H9 (cell line): ENCODE data around the gene BSN. TPM values are rescaled to one million over a fixed set of nuclear protein-coding genes. Genes with fewer than 3 reads are reported as not detected.
"Not testable (repeated sequence)": the region's sequence is repeated elsewhere in the genome, so short reads cannot be mapped to it uniquely, and the experiment has no call there.

Source experiments
- DNase-seq: peaks from one replicate; pipeline ENCODE4 v3.0.0-alpha.2; 2017
- H2AFZ ChIP-seq: one replicate; pipeline ENCODE4 v1.6.1; 2013; ENCODE audit warnings: mild to moderate bottlenecking, low read length, control low read depth, moderate library complexity
- H2AK5ac ChIP-seq: 2 replicates; pipeline ENCODE4 v1.6.1; 2013; ENCODE audit warnings: low read length, control low read depth, mixed read lengths; ENCODE audit not compliant: insufficient read length
- H2BK120ac ChIP-seq: one replicate; pipeline ENCODE4 v1.6.1; 2013; ENCODE audit warnings: low read depth, mild to moderate bottlenecking, low read length, control low read depth, inconsistent platforms; ENCODE audit not compliant: poor library complexity, severe bottlenecking
- H2BK12ac ChIP-seq: 2 replicates; pipeline ENCODE4 v1.6.1; 2013; ENCODE audit warnings: low read length, control low read depth, mixed read lengths, low read depth; ENCODE audit not compliant: insufficient read length
- H2BK15ac ChIP-seq: 2 replicates; pipeline ENCODE4 v1.6.1; 2013; ENCODE audit warnings: low read depth, low read length, control low read depth
- H2BK20ac ChIP-seq: one replicate; pipeline ENCODE4 v1.6.1; 2013; ENCODE audit warnings: low read depth, mild to moderate bottlenecking, low read length, control low read depth, inconsistent platforms; ENCODE audit not compliant: poor library complexity, severe bottlenecking
- H2BK5ac ChIP-seq: 2 replicates; pipeline ENCODE4 v1.6.1; 2013; ENCODE audit warnings: low read length, control low read depth, mixed read lengths; ENCODE audit not compliant: insufficient read length
- H3K14ac ChIP-seq: 2 replicates; pipeline ENCODE4 v1.6.1; 2013; ENCODE audit warnings: low read length, control low read depth; ENCODE audit not compliant: insufficient read depth
- H3K18ac ChIP-seq: 2 replicates; pipeline ENCODE4 v1.6.1; 2013; ENCODE audit warnings: low read depth, mild to moderate bottlenecking, mixed read lengths, low read length, control low read depth; ENCODE audit not compliant: insufficient read length
- H3K23ac ChIP-seq: 2 replicates; pipeline ENCODE4 v1.6.1; 2013; ENCODE audit warnings: low read length, control low read depth, mixed read lengths, low read depth; ENCODE audit not compliant: insufficient read length
- H3K23me2 ChIP-seq: 2 replicates; pipeline ENCODE4 v1.6.1; 2013; ENCODE audit warnings: low read depth, mild to moderate bottlenecking, mixed read lengths, low read length, control low read depth; ENCODE audit not compliant: insufficient read length, poor library complexity, severe bottlenecking
- H3K27ac ChIP-seq: 2 replicates; pipeline ENCODE4 v1.5.1; 2013; ENCODE audit warnings: low read length, control low read depth, mixed read lengths, low read depth; ENCODE audit not compliant: insufficient read length
- H3K27me3 ChIP-seq: 2 replicates; pipeline ENCODE4 v1.6.1; 2013; ENCODE audit warnings: low read length, control low read depth, inconsistent platforms; ENCODE audit not compliant: insufficient read depth
- H3K4ac ChIP-seq: 2 replicates; pipeline ENCODE4 v1.6.1; 2013; ENCODE audit warnings: low read depth, mild to moderate bottlenecking, control low read depth, inconsistent platforms, low read length, moderate library complexity
- H3K4me1 ChIP-seq: 2 replicates; pipeline ENCODE4 v1.6.1; 2013; ENCODE audit warnings: low read length, control low read depth, inconsistent platforms; ENCODE audit not compliant: insufficient read depth
- H3K4me2 ChIP-seq: 2 replicates; pipeline ENCODE4 v1.6.1; 2013; ENCODE audit warnings: low read length, control low read depth, mixed read lengths; ENCODE audit not compliant: insufficient read length, insufficient read depth
- H3K56ac ChIP-seq: 2 replicates; pipeline ENCODE4 v1.6.1; 2013; ENCODE audit warnings: low read depth, mild to moderate bottlenecking, mixed read lengths, low read length, control low read depth; ENCODE audit not compliant: insufficient read length
- H3K79me1 ChIP-seq: 2 replicates; pipeline ENCODE4 v1.6.1; 2013; ENCODE audit warnings: low read depth, mild to moderate bottlenecking, moderate library complexity, low read length, control low read depth, inconsistent platforms; ENCODE audit not compliant: insufficient read depth, poor library complexity, severe bottlenecking
- H3K79me2 ChIP-seq: 2 replicates; pipeline ENCODE4 v1.6.1; 2013; ENCODE audit warnings: low read length, control low read depth, inconsistent platforms; ENCODE audit not compliant: insufficient read depth
- H3K9ac ChIP-seq: 2 replicates; pipeline ENCODE4 v1.6.1; 2013; ENCODE audit warnings: low read length, control low read depth, mixed read lengths; ENCODE audit not compliant: insufficient read length; ENCODE audit errors: extremely low read depth
- H3K9me3 ChIP-seq: one replicate; pipeline ENCODE4 v1.6.1; 2013; ENCODE audit warnings: low read depth, low read length, inconsistent platforms; ENCODE audit not compliant: control insufficient read depth
- H3T11ph ChIP-seq: one replicate; pipeline ENCODE4 v1.6.1; 2013; ENCODE audit warnings: mild to moderate bottlenecking, low read length, control low read depth, inconsistent platforms
- H4K20me1 ChIP-seq: one replicate; pipeline ENCODE4 v1.6.1; 2013; ENCODE audit not compliant: control insufficient read depth, insufficient read length, insufficient read depth
- H4K5ac ChIP-seq: 2 replicates; pipeline ENCODE4 v1.6.1; 2013; ENCODE audit warnings: low read depth, mild to moderate bottlenecking, mixed read lengths, low read length, control low read depth; ENCODE audit not compliant: insufficient read length
- H4K8ac ChIP-seq: replicated peaks from 2 replicates; pipeline ENCODE4 v1.6.1; 2013; ENCODE audit warnings: low read length, control low read depth, mixed read lengths, low read depth; ENCODE audit not compliant: insufficient read length
- H4K91ac ChIP-seq: 2 replicates; pipeline ENCODE4 v1.6.1; 2013; ENCODE audit warnings: low read depth, mild to moderate bottlenecking, moderate library complexity, mixed read lengths, low read length, control low read depth; ENCODE audit not compliant: insufficient read length
- H3K27ac Mint-ChIP-seq, 3 experiments: 2 replicates in 2 of 3; 3 replicates in 1 of 3; pipeline ENCODE4 v1.8.0; 2020 to 2021; ENCODE audit warnings: mixed read lengths in 3 of 3, mild to moderate bottlenecking in 1 of 3, moderate library complexity in 1 of 3
- H3K27me3 Mint-ChIP-seq: 2 replicates; pipeline ENCODE4 v1.8.0; 2021; ENCODE audit warnings: low read depth, mild to moderate bottlenecking, moderate library complexity, mixed read lengths
- H3K36me3 Mint-ChIP-seq, 3 experiments: 2 replicates in 2 of 3; 3 replicates in 1 of 3; pipeline ENCODE4 v1.8.0; 2020 to 2021; ENCODE audit warnings: low read depth in 3 of 3, mixed read lengths in 3 of 3; ENCODE audit not compliant: insufficient read depth in 1 of 3
- H3K4me1 Mint-ChIP-seq, 2 experiments: 2 replicates each; pipeline ENCODE4 v1.8.0; 2020; ENCODE audit warnings: mixed read lengths in 2 of 2
- H3K4me3 Mint-ChIP-seq, 2 experiments: 2 replicates in 1 of 2; 3 replicates in 1 of 2; pipeline ENCODE4 v1.8.0; 2020 to 2021; ENCODE audit warnings: mild to moderate bottlenecking in 2 of 2, mixed read lengths in 2 of 2, moderate library complexity in 1 of 2
- H3K9me3 Mint-ChIP-seq, 2 experiments: 2 replicates in 1 of 2; 3 replicates in 1 of 2; pipeline ENCODE4 v1.8.0; 2020; ENCODE audit warnings: mild to moderate bottlenecking in 2 of 2, mixed read lengths in 2 of 2, moderate library complexity in 1 of 2
- CTCF ChIP-seq: fragments of 200-600 bp; sonication (generic); conservative IDR thresholded peaks from 3 replicates; pipeline ENCODE4 v1.8.0; 2021; ENCODE audit warnings: antibody characterized with exemption, mild to moderate bottlenecking
- WGBS: extraction: QIAGEN DNeasy Blood & Tissue Kit; methylation state at CpG from one replicate; pipeline ENCODE4 v1.1.7; 2013; ENCODE audit warnings: missing lambda C conversion rate, low lambda C conversion rate, mixed read lengths; ENCODE audit not compliant: insufficient read length; ENCODE audit errors: extremely low coverage; 5-methylcytosine and 5-hydroxymethylcytosine counted together
- total RNA-seq: library from RNA; stranded (reverse); gene quantifications from 2 replicates; pipeline ENCODE4 v1.2.1, GENCODE V29; 2021

BSN gene
- total RNA-seq, 1 experiment from 2014 or later: 2.4 TPM

- no peak overlapping the region for H2AFZ ChIP-seq
- H3K23me2 ChIP-seq: no peaks in the 10 kb centered on the region
- no peak for DNase-seq
- Mint-ChIP-seq H3K9me3 (no peaks in the 10 kb centered on the region), H3K27me3 (no peaks in the 10 kb centered on the region), H3K27ac (no peak overlapping the region), H3K4me3 (no peak overlapping the region), H3K4me1 (peaks cover under 1% of the 10 kb centered on the region in 2 experiments; a peak in 2 of 4 replicates), H3K36me3 (no peaks in the 10 kb centered on the region)
- no peak overlapping the region for H3K18ac ChIP-seq
- no peak overlapping the region for H2BK15ac ChIP-seq
- no peak overlapping the region for H4K91ac ChIP-seq
- H4K20me1 ChIP-seq: no peaks in the 10 kb centered on the region
- H3K4me2 ChIP-seq: no peak overlapping the region
- no peak overlapping the region for H3T11ph ChIP-seq
- no peak overlapping the region for H2BK5ac ChIP-seq
- no peak overlapping the region for H4K5ac ChIP-seq
- TF ChIP-seq CTCF: no peak
- H3K9me3 ChIP-seq: no peaks in the 10 kb centered on the region
- H3K79me2 ChIP-seq: no peaks in the 10 kb centered on the region
- no peak overlapping the region for H2BK120ac ChIP-seq
- H2AK5ac ChIP-seq: no peak overlapping the region
- H3K56ac ChIP-seq: no peak overlapping the region
- H3K4me1 ChIP-seq: no peaks in the 10 kb centered on the region
- H4K8ac ChIP-seq: no peak overlapping the region
- H3K27me3 ChIP-seq: no peaks in the 10 kb centered on the region
- H3K79me1 ChIP-seq: no peaks in the 10 kb centered on the region
- H2BK20ac ChIP-seq: no peak overlapping the region
- H3K14ac ChIP-seq: no peak overlapping the region
- H3K9ac ChIP-seq: no peak overlapping the region
- H3K4ac ChIP-seq: no peak overlapping the region
- no peak overlapping the region for H3K27ac ChIP-seq
- H2BK12ac ChIP-seq: no peak overlapping the region
- no peak overlapping the region for H3K23ac ChIP-seq
Measured at GRCh38 chr3:49582177-49582576, 27.9 kb downstream of the BSN start.

GRCh38 chr3:49585261-49585755 is 31.0 kb downstream of the BSN start:
- not testable (repeated sequence) for H2BK5ac ChIP-seq, H4K20me1 ChIP-seq, H3K27me3 Mint-ChIP-seq, H3K9me3 Mint-ChIP-seq, H3K79me1 ChIP-seq, H2BK12ac ChIP-seq, DNase-seq, H3K56ac ChIP-seq, H2AK5ac ChIP-seq, H3T11ph ChIP-seq, H3K27me3 ChIP-seq, H4K8ac ChIP-seq, H4K5ac ChIP-seq, H3K79me2 ChIP-seq, H3K4me3 Mint-ChIP-seq, H2BK120ac ChIP-seq, H3K4me1 Mint-ChIP-seq, H3K4ac ChIP-seq, H3K36me3 Mint-ChIP-seq, H3K4me2 ChIP-seq, H3K27ac Mint-ChIP-seq, H3K23me2 ChIP-seq, H3K9me3 ChIP-seq, H2BK15ac ChIP-seq, H3K27ac ChIP-seq, H3K4me1 ChIP-seq, H3K14ac ChIP-seq, H3K18ac ChIP-seq, H3K9ac ChIP-seq, H2AFZ ChIP-seq, H2BK20ac ChIP-seq, H3K23ac ChIP-seq, H4K91ac ChIP-seq
- WGBS: no CpG with 5 or more reads among the region's 20 CpGs
